Fibroblast of the conjunctiva (primary cell): ENCODE measurements around the gene ASB10.

Experiments
- DNase-seq: peaks from one replicate; pipeline ENCODE4 v3.0.0-alpha.2; 2010; ENCODE audit warnings: low read depth

Gene ASB10

DNA sequence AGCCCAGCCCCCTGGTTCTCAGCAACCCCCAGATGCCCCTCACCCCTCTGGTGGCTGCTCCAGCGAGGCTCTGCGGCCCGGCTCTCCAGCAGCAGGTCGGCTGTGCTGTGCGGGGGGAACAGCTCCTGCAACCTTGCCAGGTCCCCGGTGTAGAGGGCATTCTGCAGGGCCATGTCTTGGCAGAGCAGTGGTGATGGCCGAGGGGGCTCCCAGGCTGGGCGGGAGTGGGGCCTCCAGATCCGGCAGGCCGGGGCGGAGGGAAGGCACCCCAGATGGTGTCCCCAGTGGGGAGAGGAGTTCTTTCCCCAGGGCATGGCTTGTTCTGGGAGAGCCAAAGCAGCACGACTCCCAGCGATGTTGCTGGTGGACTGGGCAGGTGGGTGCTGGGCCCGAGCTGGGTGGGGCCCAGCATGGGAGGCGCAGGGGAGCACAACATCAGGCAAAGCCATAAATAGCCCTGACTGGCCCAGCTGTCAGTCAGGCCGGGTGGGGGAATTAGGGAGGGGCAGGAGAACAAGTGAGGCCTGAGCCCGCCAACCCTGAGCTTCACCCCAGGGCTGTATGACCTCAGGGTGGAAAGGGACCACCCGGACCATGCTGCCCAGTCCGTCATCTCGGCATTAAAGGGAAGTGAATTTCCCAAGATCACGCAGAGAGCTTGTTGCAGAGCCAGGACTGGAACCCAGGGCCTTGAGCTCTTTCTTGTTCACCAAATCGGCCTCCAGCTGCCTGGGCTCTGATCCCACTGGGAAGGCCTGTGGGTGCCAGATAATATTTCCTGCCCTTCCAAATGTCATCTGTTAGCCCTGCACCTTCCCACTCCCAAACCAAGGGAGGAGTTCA lies 580 bp upstream of the ASB10 start:
- DNase-seq: no peak

DNA sequence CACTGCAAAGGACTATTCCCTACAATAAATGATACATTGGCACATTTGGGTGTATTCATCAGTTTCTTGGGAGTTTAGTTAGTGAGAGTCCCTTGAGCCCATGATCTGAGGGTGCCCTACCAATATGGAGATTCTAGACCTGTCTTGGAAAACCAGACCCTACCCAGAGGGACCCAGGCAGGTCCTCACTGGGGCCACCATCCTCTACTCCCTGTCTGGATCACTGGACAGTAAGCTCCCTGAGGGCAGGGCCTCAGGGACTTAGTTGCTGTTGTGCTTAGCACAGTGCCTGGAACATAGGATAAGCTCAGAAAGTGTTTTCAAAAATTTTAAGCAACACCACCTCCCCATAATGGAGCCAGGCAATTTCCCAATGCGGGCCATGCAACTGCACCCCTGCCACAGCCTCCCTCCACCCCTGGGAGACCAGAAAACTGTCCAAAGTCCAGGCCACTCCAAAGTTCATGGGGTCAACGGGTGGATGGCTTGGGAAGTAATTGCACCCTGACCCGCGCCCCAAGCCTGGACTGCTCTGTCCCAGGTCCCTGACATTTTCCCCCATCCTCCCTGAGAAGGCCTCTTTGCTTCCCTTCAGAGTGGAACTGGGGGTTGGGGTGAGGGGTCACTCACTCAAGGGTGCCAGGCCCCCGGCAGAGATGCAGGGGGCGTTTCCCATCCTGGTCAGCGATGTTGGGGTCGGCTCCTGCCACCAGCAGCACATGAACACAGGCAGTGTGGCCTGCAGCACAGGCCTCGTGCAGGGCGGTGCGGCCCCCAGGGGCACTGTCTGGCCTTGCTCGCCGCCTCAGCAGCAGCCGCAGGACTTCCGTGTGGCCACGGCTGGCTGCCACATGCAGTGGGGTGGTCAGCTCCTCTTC lies 1.0 kb downstream of the ASB10 start:
- no peak for DNase-seq

DNA sequence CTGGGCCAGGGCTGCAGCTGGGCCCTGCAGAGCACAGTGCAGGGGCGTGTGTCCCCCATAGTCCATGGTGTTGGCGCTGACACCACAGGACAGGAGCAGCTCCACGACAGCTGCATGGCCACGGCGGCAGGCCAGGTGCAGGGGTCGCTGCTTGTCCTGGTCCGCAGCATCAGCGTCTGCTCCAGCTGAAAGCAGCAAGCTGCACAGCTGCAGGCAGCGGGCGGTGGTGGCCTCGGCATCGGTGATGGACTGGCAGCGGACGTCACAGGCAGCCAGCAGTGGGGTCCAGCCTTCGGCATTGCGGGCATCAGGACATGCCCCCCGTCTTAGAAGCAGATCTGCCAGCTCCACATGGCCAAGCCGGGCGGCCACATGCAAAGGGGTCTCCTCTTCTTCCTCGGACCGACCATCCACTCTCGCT lies 6.0 kb downstream of the ASB10 start:
- no peak for DNase-seq

DNA sequence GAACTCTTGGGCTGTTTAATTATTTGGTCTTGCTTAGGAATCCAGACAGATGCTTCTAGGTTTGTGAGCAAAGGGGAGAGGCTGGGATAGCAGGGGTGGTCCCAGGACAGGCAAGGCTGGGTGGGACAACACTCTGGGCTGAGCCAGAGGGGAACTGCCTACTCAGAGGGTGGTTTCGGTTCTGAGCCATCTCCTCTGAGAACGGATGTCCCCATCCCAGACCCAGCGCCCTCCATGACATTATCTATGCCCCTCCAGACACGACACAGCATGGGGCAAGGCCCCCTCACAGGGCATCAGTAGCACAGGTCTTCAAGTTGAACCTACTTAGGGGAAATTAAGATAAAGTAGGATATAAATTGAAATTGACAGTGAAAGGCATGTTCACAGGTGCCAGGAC lies 7.1 kb downstream of the ASB10 start:
- DNase-seq: no peak

DNA sequence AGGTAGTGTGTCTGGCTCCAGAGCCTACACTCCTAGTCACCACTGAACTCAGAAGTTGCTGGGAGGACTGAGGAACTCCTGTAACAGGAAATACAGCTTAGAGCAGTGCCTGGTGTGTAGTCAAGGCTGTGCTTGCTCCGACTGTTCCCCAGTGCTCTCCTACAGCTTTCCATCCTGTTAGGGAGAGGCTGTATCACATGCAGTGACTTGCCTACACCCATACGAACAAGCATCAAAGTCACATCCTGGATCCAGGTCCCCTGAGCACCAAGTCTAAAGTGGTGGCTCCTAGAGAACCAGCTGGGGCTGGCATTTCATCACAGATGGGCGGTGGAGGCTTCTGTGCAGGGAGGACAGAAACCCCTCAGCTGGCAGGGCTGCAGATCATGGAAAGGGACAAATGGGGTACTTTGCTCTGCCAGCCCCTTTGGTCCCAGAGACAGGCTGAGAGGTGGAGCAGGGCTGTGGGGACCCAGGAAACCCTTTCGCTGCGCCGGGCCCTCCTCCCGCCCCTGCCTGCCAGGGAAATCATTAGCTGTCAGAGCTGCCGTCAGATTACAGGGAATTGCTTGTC lies 7.7 kb downstream of the ASB10 start:
- DNase-seq: no peak

DNA sequence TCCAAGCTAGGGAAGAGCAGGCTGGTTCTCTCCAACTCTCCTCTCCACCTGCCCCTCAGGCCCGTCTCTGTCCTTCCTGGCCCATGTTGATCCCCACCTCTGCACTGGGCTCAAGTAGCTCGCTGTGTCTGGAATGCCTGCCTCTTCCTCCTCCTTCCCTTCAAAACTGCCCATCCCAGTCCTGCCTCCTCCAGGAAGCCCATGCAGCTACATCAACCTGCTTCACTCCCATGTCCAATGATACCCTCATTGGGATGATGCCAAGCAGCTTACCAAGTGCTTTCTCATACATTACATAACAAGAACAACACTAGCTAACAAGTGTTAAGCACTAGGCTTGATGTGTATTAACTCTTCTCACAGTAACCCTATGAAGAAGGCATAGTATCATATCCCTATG lies 8.2 kb downstream of the ASB10 start:
- no peak for DNase-seq

DNA sequence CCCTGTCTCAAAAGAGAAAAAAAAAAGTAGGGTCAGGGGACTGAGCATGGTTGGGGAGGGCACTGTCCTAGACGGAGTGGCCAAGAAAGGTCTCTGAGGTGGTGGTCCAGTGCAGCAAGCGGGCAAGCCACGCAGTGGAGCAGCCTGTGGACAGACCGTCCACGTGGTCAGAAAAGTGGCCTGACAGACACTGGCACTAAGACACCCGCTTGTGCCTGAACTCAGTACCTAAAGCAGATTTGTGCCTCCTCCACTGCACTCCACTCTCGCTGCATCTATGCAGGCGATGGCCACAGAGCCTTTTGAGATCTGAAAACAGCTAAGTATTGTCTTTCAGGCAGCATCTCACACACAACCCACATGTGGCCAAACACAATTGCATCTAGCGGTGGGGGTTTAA lies 8.8 kb downstream of the ASB10 start:
- no peak for DNase-seq

DNA sequence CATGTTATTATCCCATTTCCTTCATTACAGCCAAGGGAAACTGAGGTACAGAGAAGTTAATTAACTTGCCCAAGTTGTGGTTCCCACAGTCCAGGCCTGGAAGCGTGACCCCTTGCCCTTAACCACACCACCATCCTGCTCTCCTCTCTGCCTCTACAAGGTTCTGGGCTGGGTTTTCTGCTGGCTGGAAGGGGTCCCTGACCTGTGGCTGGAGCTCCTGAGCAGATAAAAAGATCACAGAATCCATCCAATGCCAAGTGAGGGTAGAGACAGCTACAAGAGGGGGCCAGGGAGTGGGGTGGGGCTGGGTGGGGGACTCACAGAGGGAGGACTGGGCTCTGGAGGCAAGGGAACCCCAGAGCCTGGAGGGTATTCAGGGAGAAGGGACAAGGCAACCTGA lies 9.7 kb downstream of the ASB10 start:
- no peak for DNase-seq

DNA sequence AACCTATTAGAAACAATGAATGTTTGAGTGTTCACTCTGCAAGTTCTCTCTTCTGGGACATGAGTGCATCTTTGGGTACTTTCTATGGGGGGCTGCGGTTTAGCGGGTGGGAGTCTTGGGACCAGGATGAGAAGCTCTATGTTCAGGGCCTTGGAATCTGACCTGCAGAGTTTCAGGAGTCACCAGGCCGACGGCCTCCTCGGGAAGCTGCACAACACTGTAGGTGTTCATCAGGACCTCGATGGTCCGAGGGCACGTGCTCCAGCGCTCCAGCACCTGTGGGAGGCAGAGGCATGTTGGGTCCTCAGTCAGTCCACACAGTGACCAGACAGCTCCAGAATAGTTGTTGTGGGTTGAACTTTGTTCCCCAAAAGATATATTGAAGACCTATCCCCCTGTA lies 10.6 kb downstream of the ASB10 start:
- no peak for DNase-seq

DNA sequence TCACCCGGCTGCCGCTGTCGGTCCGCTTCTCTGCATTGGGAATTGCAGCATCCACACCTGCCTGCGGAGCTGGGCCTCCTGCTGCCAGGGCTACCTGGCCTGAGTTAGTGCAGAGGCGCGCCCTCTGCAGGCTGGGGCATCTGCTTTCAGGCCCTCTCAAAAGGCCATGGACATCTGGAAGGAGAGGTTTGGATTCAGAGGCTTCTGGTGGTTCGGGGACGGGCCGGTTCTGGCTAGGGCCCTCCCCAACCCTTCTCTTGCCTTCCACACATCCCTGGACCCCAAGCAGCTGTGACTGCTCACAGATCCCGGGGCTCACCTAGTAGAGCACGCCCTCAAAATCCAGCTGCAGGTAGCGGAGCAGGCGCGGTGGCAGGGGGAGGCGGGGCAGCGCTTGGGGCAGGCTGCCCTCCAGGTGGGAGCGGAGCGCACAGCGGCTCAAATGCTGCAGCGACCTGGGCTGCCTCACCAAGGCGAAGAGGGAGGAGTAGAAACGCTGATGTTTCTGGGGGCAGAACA lies 11.2 kb downstream of the ASB10 start:
- no peak for DNase-seq

DNA sequence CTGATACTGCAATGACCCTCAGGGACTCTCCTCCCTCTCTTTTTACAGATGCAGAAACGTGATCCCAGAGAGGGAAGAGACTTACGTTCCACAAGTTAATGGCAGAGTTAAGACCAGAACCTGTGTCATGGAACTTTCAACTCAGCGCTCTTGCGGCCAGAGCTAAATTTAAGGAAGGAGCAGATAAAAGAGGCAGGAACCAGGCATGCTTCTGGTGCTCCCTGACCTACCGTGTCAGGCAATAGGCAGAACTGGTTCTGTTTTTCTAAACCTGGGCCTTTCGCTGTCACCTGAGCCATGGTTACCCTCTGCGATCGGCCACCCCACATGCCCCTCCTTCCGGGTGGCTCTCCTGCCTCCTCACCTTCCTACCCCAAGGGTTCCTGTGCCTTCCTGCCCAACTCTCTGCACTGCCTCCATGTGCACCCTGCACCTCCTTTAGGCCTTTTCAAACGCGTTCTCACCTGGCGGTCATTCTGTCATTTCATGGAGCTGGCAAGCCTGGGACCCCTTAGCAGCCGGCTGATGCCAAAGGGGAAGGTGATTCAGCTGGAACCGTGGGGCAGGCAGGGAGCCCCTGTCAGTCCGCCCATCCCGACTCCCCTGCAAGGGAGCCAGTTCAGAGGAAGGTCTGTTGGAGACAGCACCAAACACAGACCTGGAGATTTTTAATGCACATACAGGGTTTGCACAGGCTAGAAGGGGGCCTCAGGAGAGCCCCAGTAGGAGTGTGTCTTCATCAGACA lies 11.8 kb downstream of the ASB10 start:
- DNase-seq: no peak

DNA sequence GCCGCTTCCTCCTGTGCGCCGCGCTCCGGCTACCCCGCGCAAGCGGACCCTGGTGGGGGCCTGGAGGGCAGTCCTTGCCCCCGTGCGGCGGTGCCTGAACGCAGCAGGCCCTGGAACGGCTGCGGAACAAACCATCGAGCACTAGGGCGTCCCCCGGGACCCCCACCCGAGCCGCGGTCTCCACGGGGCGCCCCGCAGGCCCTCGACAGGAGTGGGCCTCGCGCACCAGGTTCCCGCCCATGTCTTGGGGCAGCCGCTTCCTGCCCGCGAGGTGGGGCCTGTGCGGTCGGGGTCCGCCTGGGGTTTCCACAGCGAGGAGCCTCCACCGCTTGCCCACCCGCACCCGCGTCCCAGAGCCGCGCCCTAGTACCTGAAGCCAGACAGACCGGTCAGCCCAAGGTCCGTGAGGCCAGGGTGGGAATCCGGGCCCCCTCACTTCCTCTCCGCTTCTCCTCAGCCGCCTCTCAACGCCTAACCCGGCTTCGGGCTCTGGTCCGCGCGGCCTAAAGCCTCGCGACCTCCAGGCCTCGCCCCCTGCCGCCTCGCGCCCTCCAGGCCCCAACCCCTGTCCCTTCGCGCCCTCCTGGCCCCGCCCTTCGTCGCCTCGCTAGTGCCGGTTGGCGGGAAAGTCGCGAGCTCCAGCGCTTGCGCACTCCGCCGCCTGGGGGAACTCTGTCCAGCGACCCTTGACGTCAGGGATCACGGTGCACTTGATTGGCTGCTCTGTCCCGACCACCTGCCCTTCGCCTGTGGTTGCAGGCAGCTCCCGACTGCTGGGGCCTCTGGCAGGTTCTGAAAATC lies 12.6 kb downstream of the ASB10 start:
- no peak for DNase-seq

DNA sequence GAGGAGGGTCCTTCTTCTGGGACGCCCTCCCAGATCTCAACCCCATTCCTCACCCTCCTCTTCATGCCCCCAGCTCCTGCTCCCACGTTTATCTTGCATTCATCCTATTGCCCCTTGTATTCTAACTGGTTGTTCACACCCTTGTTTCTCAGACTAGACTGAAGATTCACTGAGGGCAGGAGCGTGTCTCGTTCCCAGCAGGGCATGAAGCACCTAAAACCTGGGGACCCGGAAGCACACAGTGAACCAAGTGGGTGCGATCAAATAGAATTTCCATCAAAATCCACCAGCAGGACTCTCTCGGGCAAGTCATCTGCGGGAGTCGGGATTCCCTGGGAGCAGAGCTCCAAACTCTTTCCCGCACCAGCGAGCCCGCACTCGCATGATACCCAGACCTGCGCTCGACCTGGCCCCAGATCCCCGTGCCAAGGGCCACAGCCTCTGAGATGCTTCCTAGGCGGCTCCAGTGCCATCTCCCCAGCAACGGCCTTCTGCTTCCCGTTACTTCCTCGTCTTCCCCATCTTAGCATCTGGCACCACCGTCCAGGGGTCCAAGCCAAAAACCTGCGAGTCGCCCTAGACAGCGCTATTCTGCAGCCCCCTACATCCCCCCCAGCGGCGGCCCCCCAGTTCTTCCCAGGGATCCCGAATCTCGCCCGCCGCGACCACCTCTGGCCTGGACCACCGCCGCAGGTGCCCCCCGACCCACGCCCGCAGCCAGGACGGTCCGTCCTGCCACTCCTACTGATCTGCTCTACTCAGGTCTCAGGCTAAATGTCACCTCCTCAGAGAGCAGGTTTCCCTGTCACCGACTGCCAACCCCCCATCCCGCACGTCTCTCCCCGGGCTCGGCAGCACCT lies 13.4 kb downstream of the ASB10 start:
- DNase-seq: no peak

DNA sequence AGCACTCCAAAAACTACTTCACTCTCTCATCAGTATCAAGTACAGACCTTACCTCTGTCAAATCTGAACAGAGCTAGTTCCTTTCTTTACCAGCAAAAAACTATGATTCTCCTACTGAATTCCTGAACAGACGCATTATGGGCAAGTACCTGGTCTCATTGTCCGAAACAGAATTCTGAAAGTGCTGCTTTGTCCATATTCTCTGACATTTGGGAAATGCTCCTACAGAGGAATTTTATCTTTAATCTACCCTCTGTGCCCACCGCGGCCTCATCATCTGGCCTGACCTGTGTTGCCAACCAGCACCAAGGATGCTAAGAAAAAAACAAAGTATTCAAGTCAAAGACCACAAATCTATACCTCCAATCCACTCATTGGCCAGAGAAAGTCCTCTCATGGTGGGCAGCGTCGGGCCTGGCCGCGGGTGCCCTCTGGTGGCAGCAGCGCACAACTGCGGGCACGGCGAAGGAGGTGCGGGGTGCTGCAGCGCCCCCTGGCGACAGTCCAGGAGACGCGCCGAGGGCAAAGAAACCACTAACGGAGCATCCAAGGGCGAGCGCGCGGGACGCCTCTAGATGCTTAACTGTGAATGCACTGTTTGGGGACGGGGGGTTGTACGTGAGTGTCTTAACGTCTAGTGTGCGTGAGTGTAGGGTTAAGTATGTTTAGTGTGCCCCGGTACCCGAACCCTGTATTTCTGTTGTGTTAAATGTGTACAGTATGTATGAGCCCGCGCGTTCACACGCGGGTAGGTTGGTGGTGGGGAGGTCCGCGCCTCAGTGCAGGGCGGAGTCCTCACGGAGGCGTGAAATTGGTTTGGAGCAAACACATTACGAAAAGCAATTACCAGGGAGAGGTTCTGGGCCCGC lies 14.5 kb downstream of the ASB10 start:
- peak; percentile 31 for DNase-seq

DNA sequence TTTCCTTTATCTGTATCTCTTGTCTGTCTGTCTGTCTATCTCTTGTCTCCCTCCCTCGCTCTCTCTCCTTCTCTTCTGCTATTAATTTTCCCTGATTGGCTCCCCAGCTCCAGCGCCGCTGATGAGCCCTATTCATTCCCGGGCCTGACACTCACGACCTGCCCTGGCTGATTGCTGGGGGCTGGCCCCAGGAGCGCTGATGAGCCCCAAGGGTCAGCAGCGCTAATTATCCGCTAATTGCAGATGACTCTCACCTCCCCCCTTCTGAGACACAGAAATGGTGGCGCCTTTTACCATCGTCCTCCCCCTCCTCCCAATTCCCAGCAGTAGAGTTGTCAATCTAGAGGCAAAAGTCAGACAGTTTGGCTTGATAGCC lies 18.3 kb downstream of the ASB10 start:
- no peak for DNase-seq

DNA sequence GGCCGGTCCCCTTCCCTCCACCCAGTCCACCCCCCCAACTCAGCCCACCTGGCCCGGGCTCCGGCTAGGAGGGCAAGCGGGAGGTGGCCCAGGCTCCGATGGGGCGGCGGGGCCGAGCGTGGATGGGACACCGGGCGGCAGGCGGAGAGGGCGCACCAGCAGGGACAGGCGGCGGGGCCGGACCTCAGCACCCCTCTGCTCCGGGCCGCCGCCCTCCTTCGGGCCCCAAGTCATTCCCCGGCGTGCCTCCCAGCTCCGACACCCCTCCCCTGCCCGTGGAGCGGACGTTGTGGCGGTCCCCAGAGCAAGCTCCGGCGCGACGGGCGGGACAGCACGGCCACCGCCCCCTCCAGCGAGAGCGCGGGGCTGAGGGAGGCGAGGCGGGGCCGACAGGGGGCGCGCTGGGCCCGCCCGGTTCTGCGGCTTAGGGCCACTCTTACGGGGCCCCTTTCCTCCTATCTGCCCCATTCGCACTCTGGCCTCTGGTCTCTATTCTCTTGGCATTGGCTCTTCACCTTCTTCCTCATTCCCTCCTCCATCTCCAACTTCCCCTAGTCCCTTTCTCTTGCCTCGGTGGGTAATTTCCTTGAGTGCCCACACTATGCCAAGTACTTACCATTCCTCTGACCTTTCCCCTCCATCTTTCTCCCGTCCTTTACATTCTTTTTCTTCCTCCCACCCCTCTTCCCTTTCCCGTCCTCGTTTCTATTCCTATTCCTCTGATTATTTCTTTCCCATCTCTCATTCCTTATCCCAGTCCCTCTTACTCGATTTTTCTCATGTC lies 18.9 kb downstream of the ASB10 start:
- DNase-seq: no peak

DNA sequence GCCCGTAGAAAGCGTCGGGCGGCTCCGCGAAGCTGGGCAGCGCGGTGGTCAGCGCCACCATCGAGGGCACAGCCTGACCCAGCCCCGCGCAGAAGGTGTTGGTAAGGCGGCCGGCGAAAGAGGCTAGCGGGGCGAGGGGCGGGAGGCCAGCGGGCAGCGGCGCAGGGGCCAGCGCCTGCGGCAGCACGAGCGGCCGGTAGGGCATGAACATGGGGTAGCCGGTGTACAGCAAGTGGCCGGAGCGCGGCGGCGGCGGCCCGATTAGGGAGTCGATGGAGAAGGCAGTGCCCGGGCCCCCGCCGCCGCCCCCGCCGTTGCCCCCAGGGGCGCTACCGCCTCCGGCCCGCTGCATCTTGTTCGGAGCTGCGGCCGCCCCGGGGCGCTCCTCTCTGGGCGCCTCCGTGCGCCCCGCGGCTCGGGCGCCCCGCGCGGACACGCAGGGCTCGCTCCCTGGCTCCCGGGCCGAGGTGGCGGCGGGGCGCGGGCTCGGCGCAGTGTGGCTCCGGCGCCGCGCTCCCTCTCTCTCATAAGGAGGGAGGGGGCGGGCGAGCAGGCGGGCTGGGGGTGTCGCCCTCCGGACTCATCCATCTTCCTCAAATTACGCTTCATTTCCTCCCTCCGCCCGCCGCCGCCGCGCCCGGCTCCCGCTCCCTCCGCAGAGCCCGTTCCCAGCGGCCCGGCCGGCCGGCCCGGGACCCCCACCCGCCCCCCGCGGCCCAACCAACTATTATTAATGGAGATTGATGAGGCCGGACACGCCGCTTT lies 19.7 kb downstream of the ASB10 start, which contains the start of gene GBX1:
GBX1 (minus strand) TSS at position 498 of the 765 bp plus-strand sequence; CDS start at position 352, 146 bp downstream.
- DNase-seq: no peak
